SIG-M5 treated with dmso at 0.1 percent for 504 hours (cell line): Measurements from ENCODE around the gene TAF3.
A peak's percentile ranks its signal among the peaks of the same experiment; 100 is the strongest.

Source experiments
- DNase-seq: peaks from one replicate; lab custom pipeline; 2025; ENCODE audit not compliant: unreplicated experiment; lab: John Stamatoyannopoulos, UW

Gene TAF3

GRCh38 chr10:7932301-7933036 lies 114.2 kb downstream of the TAF3 start:
- no peak for DNase-seq

GRCh38 chr10:7933262-7933661 lies 115.0 kb downstream of the TAF3 start:
- no peak for DNase-seq

- no peak for DNase-seq
Observed at GRCh38 chr10:7933757-7934156, 115.5 kb downstream of the TAF3 start.

GRCh38 chr10:7937315-7937945 lies 119.1 kb downstream of the TAF3 start:
- no peak for DNase-seq

GRCh38 chr10:7941576-7941975 lies 123.3 kb downstream of the TAF3 start:
- DNase-seq: no peak

GRCh38 chr10:7942316-7942715 lies 124.0 kb downstream of the TAF3 start:
- no peak for DNase-seq

GRCh38 chr10:7942859-7943258 lies 124.6 kb downstream of the TAF3 start:
- peak; percentile 22 for DNase-seq

- DNase-seq: no peak
Observed at GRCh38 chr10:7944215-7944480, 125.8 kb downstream of the TAF3 start.

GRCh38 chr10:7944537-7944936 lies 126.2 kb downstream of the TAF3 start:
- DNase-seq: no peak

- no peak for DNase-seq
Observed at GRCh38 chr10:7945034-7945433, 126.7 kb downstream of the TAF3 start.

- DNase-seq: no peak
Observed at GRCh38 chr10:7945469-7946187, 127.3 kb downstream of the TAF3 start.

- no peak for DNase-seq
Observed at GRCh38 chr10:7948371-7949000, 130.2 kb downstream of the TAF3 start.

GRCh38 chr10:7950981-7951847 lies 132.9 kb downstream of the TAF3 start:
- no peak for DNase-seq

- no peak for DNase-seq
Observed at GRCh38 chr10:7952266-7952665, 134.0 kb downstream of the TAF3 start.

- DNase-seq: no peak
Observed at GRCh38 chr10:7953447-7953846, 135.1 kb downstream of the TAF3 start.

GRCh38 chr10:7955446-7955845 lies 137.1 kb downstream of the TAF3 start:
- no peak for DNase-seq

GRCh38 chr10:7956508-7956907 lies 138.2 kb downstream of the TAF3 start:
- peak; percentile 54 for DNase-seq

GRCh38 chr10:7957591-7957990 lies 139.3 kb downstream of the TAF3 start:
- no peak for DNase-seq

- DNase-seq: no peak
Observed at GRCh38 chr10:7958442-7958841, 140.1 kb downstream of the TAF3 start.

GRCh38 chr10:7960108-7960507 lies 141.8 kb downstream of the TAF3 start:
- DNase-seq: no peak

GRCh38 chr10:7962592-7962991 lies 144.3 kb downstream of the TAF3 start:
- DNase-seq: no peak
